ENCODE measurements around the gene GABBR2. TPM values are rescaled to one million over a fixed set of nuclear protein-coding genes. Genes with fewer than 3 reads are reported as not detected.

GABBR2 gene
- total RNA-seq, 1 experiment from 2014 or later, result not detected

GRCh38 chr9:98328141-98328540 is 380.6 kb downstream of the GABBR2 start:
- DNase-seq (ENCODE audit: low spot score), result no peak
- intact Hi-C loops (cut with micrococcal nuclease; ENCODE audit: unreplicated experiment), result no loop called here
- Histone ChIP-seq H3K4me1 (ENCODE audit: insufficient read depth, low read length, poor library complexity, severe bottlenecking) (no peaks in the 10 kb centered on the region), H3K27ac (ENCODE audit: low read depth, low read length, poor library complexity, severe bottlenecking) (no peak overlapping the region), H3K36me3 (ENCODE audit: insufficient read depth, low read length, poor library complexity, severe bottlenecking) (no peaks in the 10 kb centered on the region), H3K4me3 (ENCODE audit: low read depth, low read length, poor library complexity, severe bottlenecking) (no peak overlapping the region), H3K27me3 (replicated peaks; ENCODE audit: insufficient read depth, low read depth, low read length, poor library complexity) (peaks cover 18% of the 10 kb centered on the region), H3K9me3 (ENCODE audit: low read depth, low read length, poor library complexity, severe bottlenecking) (no peaks in the 10 kb centered on the region)
- TF ChIP-seq CTCF (conservative IDR thresholded peaks at IDR 0.05; ENCODE audit: low read depth, low read length) (no peak), EZH2 (IDR thresholded peaks at IDR 0.05; ENCODE audit: borderline replicate concordance, low read depth, low read length, poor library complexity, severe bottlenecking) (no peak)
- CTCF ChIA-PET, result no interaction called here
- no TSS peak for BruUV-seq (replicated peaks)
- POLR2A ChIA-PET (ENCODE audit: low non-redundant PET), result no interaction called here

- TF ChIP-seq EZH2 (IDR thresholded peaks at IDR 0.05; ENCODE audit: borderline replicate concordance, low read depth, low read length, poor library complexity, severe bottlenecking), result no peak
- no peak for TF ChIP-seq CTCF (conservative IDR thresholded peaks at IDR 0.05; ENCODE audit: low read depth, low read length)
- ChIA-PET POLR2A (ENCODE audit: low non-redundant PET) (no interaction called here), CTCF (no interaction called here)
- Histone ChIP-seq H3K36me3 (ENCODE audit: insufficient read depth, low read length, poor library complexity, severe bottlenecking) (no peaks in the 10 kb centered on the region), H3K27ac (ENCODE audit: low read depth, low read length, poor library complexity, severe bottlenecking) (no peak overlapping the region), H3K9me3 (ENCODE audit: low read depth, low read length, poor library complexity, severe bottlenecking) (no peaks in the 10 kb centered on the region), H3K4me1 (ENCODE audit: insufficient read depth, low read length, poor library complexity, severe bottlenecking) (no peaks in the 10 kb centered on the region), H3K4me3 (ENCODE audit: low read depth, low read length, poor library complexity, severe bottlenecking) (no peak overlapping the region), H3K27me3 (replicated peaks; ENCODE audit: insufficient read depth, low read depth, low read length, poor library complexity) (peaks cover 18% of the 10 kb centered on the region)
- intact Hi-C loops (cut with micrococcal nuclease; ENCODE audit: unreplicated experiment), result no loop called here
- no peak for DNase-seq (ENCODE audit: low spot score)
- BruUV-seq (replicated peaks), result no TSS peak
These were observed 381.5 kb downstream of the GABBR2 start for GRCh38 chr9:98327249-98327561.

GRCh38 chr9:98326459-98327248 is 382.1 kb downstream of the GABBR2 start:
- intact Hi-C loops (cut with micrococcal nuclease; ENCODE audit: unreplicated experiment), result no loop called here
- Histone ChIP-seq H3K27me3 (replicated peaks; ENCODE audit: insufficient read depth, low read depth, low read length, poor library complexity) (peaks cover 17% of the 10 kb centered on the region), H3K36me3 (ENCODE audit: insufficient read depth, low read length, poor library complexity, severe bottlenecking) (no peaks in the 10 kb centered on the region), H3K27ac (ENCODE audit: low read depth, low read length, poor library complexity, severe bottlenecking) (no peak overlapping the region), H3K4me3 (ENCODE audit: low read depth, low read length, poor library complexity, severe bottlenecking) (no peak overlapping the region), H3K4me1 (ENCODE audit: insufficient read depth, low read length, poor library complexity, severe bottlenecking) (no peaks in the 10 kb centered on the region), H3K9me3 (ENCODE audit: low read depth, low read length, poor library complexity, severe bottlenecking) (no peaks in the 10 kb centered on the region)
- POLR2A ChIA-PET (ENCODE audit: low non-redundant PET), result interaction anchor here (0.5 kb wide), 1 partner anchor 345 kb away, joined by 4 read pairs; no protein-coding TSS in a partner anchor
- no peak for TF ChIP-seq EZH2 (IDR thresholded peaks at IDR 0.05; ENCODE audit: borderline replicate concordance, low read depth, low read length, poor library complexity, severe bottlenecking)
- no peak for TF ChIP-seq CTCF (conservative IDR thresholded peaks at IDR 0.05; ENCODE audit: low read depth, low read length)
- BruUV-seq (replicated peaks), result no TSS peak
- CTCF ChIA-PET, result no interaction called here
- DNase-seq (ENCODE audit: low spot score), result no peak

Measured in A673 (cell line).